OCI-LY7 (cell line): ENCODE results near the gene LRRC57. TPM values are rescaled to one million over a fixed set of nuclear protein-coding genes. Genes with fewer than 3 reads are reported as not detected.
A peak's percentile ranks its signal among the peaks of the same experiment; 100 is the strongest.

Experiments used
- BruUV-seq: library from RNA; stranded (reverse); fragments of 400-500 nt; replicated peaks from 2 replicates; lab custom pipeline; 2021; lab: Mats Ljungman, UMichigan
- CTCF ChIA-PET: fragments of 300-600 bp; sonication (Branson Sonifier 250); formaldehyde crosslinking; loops from one replicate; lab custom pipeline; 2022; ENCODE audit warnings: antibody characterized with exemption; ENCODE audit not compliant: unreplicated experiment; lab: Charles Lee
- POLR2A ChIA-PET: fragments of 300-600 bp; sonication (Branson Sonifier 250); formaldehyde crosslinking; loops from one replicate; lab custom pipeline; 2022; ENCODE audit warnings: antibody characterized with exemption; lab: Charles Lee
- DNase-seq: peaks from one replicate; pipeline ENCODE4 v3.0.0-alpha.2; 2015; ENCODE audit warnings: low spot score
- H2AFZ ChIP-seq: fragments of 200-600 bp; sonication (generic), shearing (Covaris generic); 2 replicates; pipeline ENCODE4 v1.6.1; 2014; ENCODE audit warnings: mild to moderate bottlenecking, antibody characterized with exemption, low read length, moderate library complexity
- H3K27ac ChIP-seq: fragments of 200-600 bp; sonication (generic); 2 replicates; pipeline ENCODE4 v1.5.1; 2014; ENCODE audit warnings: mixed run types, low read depth, mild to moderate bottlenecking, moderate library complexity, low read length, inconsistent platforms; ENCODE audit not compliant: poor library complexity, severe bottlenecking
- H3K36me3 ChIP-seq: fragments of 200-600 bp; sonication (generic); 2 replicates; pipeline ENCODE4 v1.6.1; 2014; ENCODE audit warnings: mild to moderate bottlenecking, antibody characterized with exemption, low read length, moderate library complexity, mixed read lengths; ENCODE audit not compliant: insufficient read depth
- H3K4me1 ChIP-seq: fragments of 200-600 bp; sonication (generic); 2 replicates; pipeline ENCODE4 v1.5.1; 2014; ENCODE audit warnings: mild to moderate bottlenecking, low read length; ENCODE audit not compliant: insufficient read depth, poor library complexity, severe bottlenecking
- H3K4me2 ChIP-seq: fragments of 200-600 bp; sonication (generic); 2 replicates; pipeline ENCODE4 v1.6.1; 2014; ENCODE audit warnings: mild to moderate bottlenecking, low read length
- H3K4me3 ChIP-seq: fragments of 200-600 bp; sonication (generic); 2 replicates; pipeline ENCODE4 v1.5.1; 2014; ENCODE audit warnings: mild to moderate bottlenecking, low read depth, low read length; ENCODE audit not compliant: poor library complexity, severe bottlenecking
- H3K79me2 ChIP-seq: fragments of 200-600 bp; sonication (generic); 2 replicates; pipeline ENCODE4 v1.6.1; 2016; ENCODE audit warnings: low read depth, mild to moderate bottlenecking, low read length, moderate library complexity, mixed read lengths; ENCODE audit not compliant: insufficient read depth
- H3K9me2 ChIP-seq: fragments of 200-600 bp; sonication (generic); 2 replicates; pipeline ENCODE4 v1.6.1; 2016; ENCODE audit warnings: mild to moderate bottlenecking, low read length, mixed read lengths; ENCODE audit not compliant: insufficient read depth
- H3K9me3 ChIP-seq: fragments of 200-600 bp; sonication (generic); 2 replicates; pipeline ENCODE4 v1.6.1; 2014; ENCODE audit warnings: mild to moderate bottlenecking, mixed run types, low read length, mixed read lengths
- H4K20me1 ChIP-seq: fragments of 200-600 bp; sonication (generic); 2 replicates; pipeline ENCODE4 v1.6.1; 2014; ENCODE audit warnings: mild to moderate bottlenecking, antibody characterized with exemption, low read length, moderate library complexity, mixed read lengths; ENCODE audit not compliant: insufficient read depth
- EZH2phosphoT487 ChIP-seq: fragments of 200-600 bp; sonication (generic); IDR thresholded peaks from 2 replicates; pipeline ENCODE4 v1.6.1; 2018; ENCODE audit warnings: low read depth, borderline replicate concordance, mild to moderate bottlenecking, mixed run types, antibody characterized with exemption, low read length, moderate library complexity, mixed read lengths
- intact Hi-C: fragments of 100-400 bp; cut with micrococcal nuclease; formaldehyde crosslinking; loops from one replicate; pipeline ENCODE4 v1.10.0; 2022; ENCODE audit not compliant: unreplicated experiment
- total RNA-seq, 2 experiments: library from RNA; depleted of rRNA in 1 of 2; stranded (reverse); fragments of >200 nt in 1 of 2; shearing (Covaris generic) in 1 of 2; gene quantifications; 2 replicates each; pipeline ENCODE4 v1.2.3, GENCODE V29; 2014 to 2022
- TF ChIP-seq, protein P1 (sequence below): fragments of 200-600 bp; sonication (generic); conservative IDR thresholded peaks from 2 replicates; pipeline ENCODE4 v1.5.1; 2014; ENCODE audit warnings: mild to moderate bottlenecking, antibody characterized with exemption, low read length, moderate library complexity, mixed read lengths

The LRRC57 gene
- total RNA-seq, 2 experiments from 2014 or later = 17.9 to 21.1 TPM

DNA sequence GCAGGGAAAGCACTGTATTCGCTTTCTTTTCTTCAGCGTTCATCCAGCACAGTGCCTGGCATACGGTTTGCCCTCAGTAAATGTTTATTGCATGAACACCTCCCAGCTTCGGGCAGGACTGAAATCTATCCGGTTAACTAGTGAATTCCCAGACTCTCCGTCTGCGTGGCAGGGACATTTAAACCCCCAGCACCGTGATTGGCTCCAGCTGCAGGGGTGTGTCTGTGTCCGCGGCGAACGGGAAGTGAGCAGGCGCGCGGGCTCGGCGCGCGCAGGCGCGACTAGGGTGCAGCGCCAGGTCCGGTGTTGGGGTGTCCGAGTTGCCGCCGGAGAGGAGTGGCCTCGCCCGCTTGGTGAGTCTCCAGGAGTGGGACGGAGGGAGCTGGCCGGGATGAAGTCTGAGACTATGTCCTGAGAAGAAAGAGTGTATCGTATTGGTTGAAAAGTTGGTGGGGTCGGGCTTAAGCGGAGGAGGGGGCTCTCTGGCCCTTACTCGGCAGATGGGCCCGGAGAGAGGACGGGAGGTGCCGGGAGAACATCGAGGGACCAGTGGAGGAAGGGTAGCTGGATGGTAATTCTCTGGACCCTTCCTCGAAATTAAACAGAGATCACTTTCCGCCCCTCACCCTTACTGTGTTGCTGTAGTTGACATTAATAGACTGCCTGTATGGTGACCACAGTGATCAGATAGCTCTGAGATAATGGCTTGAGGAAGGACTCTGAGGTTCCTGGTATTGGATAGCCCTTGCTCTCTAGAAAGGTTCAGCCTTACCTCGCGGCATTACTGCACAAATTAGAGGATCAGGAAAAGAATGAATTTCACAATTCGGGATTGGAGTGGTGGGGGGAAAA lies 53.0 kb downstream of the LRRC57 start, which contains the start of gene SNAP23:
TSS of gene SNAP23 (plus strand) at position 274 of the 852 bp plus-strand sequence. CDS start 16,213 bp downstream, outside the sequence.
- intact Hi-C loops = no loop called here
- TF ChIP-seq, protein P1, sequence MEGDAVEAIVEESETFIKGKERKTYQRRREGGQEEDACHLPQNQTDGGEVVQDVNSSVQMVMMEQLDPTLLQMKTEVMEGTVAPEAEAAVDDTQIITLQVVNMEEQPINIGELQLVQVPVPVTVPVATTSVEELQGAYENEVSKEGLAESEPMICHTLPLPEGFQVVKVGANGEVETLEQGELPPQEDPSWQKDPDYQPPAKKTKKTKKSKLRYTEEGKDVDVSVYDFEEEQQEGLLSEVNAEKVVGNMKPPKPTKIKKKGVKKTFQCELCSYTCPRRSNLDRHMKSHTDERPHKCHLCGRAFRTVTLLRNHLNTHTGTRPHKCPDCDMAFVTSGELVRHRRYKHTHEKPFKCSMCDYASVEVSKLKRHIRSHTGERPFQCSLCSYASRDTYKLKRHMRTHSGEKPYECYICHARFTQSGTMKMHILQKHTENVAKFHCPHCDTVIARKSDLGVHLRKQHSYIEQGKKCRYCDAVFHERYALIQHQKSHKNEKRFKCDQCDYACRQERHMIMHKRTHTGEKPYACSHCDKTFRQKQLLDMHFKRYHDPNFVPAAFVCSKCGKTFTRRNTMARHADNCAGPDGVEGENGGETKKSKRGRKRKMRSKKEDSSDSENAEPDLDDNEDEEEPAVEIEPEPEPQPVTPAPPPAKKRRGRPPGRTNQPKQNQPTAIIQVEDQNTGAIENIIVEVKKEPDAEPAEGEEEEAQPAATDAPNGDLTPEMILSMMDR = no peak
- no peak for TF ChIP-seq EZH2phosphoT487
- peak within 1 kb of the TSS; percentile 55; the same call in 1 of the 2 replicates for H2AFZ ChIP-seq
- BruUV-seq = no TSS peak
- ChIA-PET POLR2A (interaction anchor here (0.6 to 1.3 kb wide), 6 partner anchors 11 to 136 kb away, joined by 3 to 6 read pairs (median 4); no protein-coding TSS in a partner anchor), CTCF (interaction anchor here (0.6 kb wide), 1 partner anchor 530 kb away, joined by 3 read pairs; no protein-coding TSS in a partner anchor)
- peaks cover 20% of the 10 kb centered on the region; the same call in 1 of the 2 replicates for H3K79me2 ChIP-seq
- H3K4me1 ChIP-seq = peaks cover 66% of the 10 kb centered on the region
- H3K9me2 ChIP-seq = no peaks in the 10 kb centered on the region
- no peaks in the 10 kb centered on the region for H3K36me3 ChIP-seq
- no peaks in the 10 kb centered on the region for H3K9me3 ChIP-seq
- H3K4me2 ChIP-seq = peak within 1 kb of the TSS; percentile 76
- peak; percentile 84 for DNase-seq
- peak within 1 kb of the TSS; percentile 86 for H3K4me3 ChIP-seq
- H3K27ac ChIP-seq = peak within 1 kb of the TSS; percentile 59
- H4K20me1 ChIP-seq = no peaks in the 10 kb centered on the region

DNA sequence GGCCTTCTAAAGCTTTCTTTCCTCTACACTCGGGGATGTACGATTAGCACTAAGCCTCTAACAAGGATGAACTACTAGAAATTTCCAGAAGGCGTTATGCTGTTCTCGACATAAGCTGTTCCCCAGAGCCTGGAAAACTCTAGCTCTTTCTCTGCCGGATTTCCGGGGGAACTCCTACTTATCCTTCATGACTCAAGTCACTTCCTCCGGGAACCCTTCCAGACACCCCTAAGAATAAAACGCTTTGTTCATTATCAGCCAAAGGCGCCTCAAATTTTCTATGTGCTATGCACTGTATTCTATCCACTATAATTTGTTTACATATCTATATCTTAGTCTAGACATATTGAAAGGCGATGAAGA lies 53.6 kb downstream of the LRRC57 start:
- Histone ChIP-seq H3K79me2 (peaks cover 24% of the 10 kb centered on the region; the same call in 1 of the 2 replicates), H2AFZ (peak overlapping the region; percentile 55; the same call in 1 of the 2 replicates), H3K4me1 (peaks cover 60% of the 10 kb centered on the region), H3K4me2 (peak overlapping the region; percentile 76), H4K20me1 (no peaks in the 10 kb centered on the region), H3K36me3 (no peaks in the 10 kb centered on the region), H3K9me3 (no peaks in the 10 kb centered on the region), H3K9me2 (no peaks in the 10 kb centered on the region), H3K27ac (peak overlapping the region; percentile 27), H3K4me3 (peak overlapping the region; percentile 86)
- TF ChIP-seq, protein P1 = no peak
- no peak for TF ChIP-seq EZH2phosphoT487
- DNase-seq = no peak
- intact Hi-C loops = no loop called here
- ChIA-PET POLR2A (interaction anchor here (0.6 to 1.3 kb wide), 6 partner anchors 11 to 137 kb away, joined by 3 to 6 read pairs (median 4); no protein-coding TSS in a partner anchor), CTCF (no interaction called here)
- no TSS peak for BruUV-seq
